ENCODE data around the gene PTK7.
"Not testable (repeated sequence)": the region's sequence is repeated elsewhere in the genome, so short reads cannot be mapped to it uniquely, and the experiment has no call there.

The PTK7 gene

GRCh38 chr6:43128926-43129325 lies 52.8 kb downstream of the PTK7 start:
- DNase-seq = no peak
- intact Hi-C loops (cut with DNase I) = no loop called here

- DNase-seq = peak in 1 of 42 donors; percentile 23
These were observed 53.5 kb downstream of the PTK7 start for GRCh38 chr6:43129434-43130194.

GRCh38 chr6:43130429-43130828 lies 54.3 kb downstream of the PTK7 start:
- intact Hi-C loops (cut with DNase I) = no loop called here
- DNase-seq = no peak

More at GRCh38 chr6:43129434-43130194, 53.5 kb downstream of the PTK7 start:
- intact Hi-C loops (cut with DNase I) = no loop called here

- DNase-seq; intact Hi-C loops (cut with DNase I): not testable (repeated sequence)
These were observed 55.3 kb downstream of the PTK7 start for GRCh38 chr6:43131379-43131778.

- intact Hi-C loops (cut with DNase I) = no loop called here
- no peak for DNase-seq
These were observed 62.2 kb downstream of the PTK7 start for GRCh38 chr6:43138267-43138666.

GRCh38 chr6:43139973-43140372 lies 63.9 kb downstream of the PTK7 start:
- DNase-seq = not testable (repeated sequence)
- intact Hi-C loops (cut with DNase I) = loop anchor here (5.0 kb wide), 1 partner anchor 238 kb away; no protein-coding TSS in a partner anchor

- intact Hi-C loops (cut with DNase I) = loop anchor here (5.0 kb wide), 1 partner anchor 239 kb away; no protein-coding TSS in a partner anchor
- DNase-seq = no peak
These were observed 65.5 kb downstream of the PTK7 start for GRCh38 chr6:43141644-43142043.

- DNase-seq = no peak
- intact Hi-C loops (cut with DNase I) = loop anchor here (5.0 kb wide), 1 partner anchor 240 kb away; no protein-coding TSS in a partner anchor
These were observed 66.0 kb downstream of the PTK7 start for GRCh38 chr6:43142101-43142500.

GRCh38 chr6:43143235-43144128 lies 67.4 kb downstream of the PTK7 start:
- peak; percentile 65 to 90 (median 80) for DNase-seq
- intact Hi-C loops (cut with DNase I) = loop anchor here (5.0 kb wide), 1 partner anchor 241 kb away; no protein-coding TSS in a partner anchor

GRCh38 chr6:43144879-43145278 lies 68.8 kb downstream of the PTK7 start:
- no peak for DNase-seq
- intact Hi-C loops (cut with DNase I) = loop anchor here (5.0 kb wide), 1 partner anchor 243 kb away; no protein-coding TSS in a partner anchor

GRCh38 chr6:43146261-43146660 lies 70.1 kb downstream of the PTK7 start:
- DNase-seq = no peak
- intact Hi-C loops (cut with DNase I) = no loop called here

GRCh38 chr6:43146709-43147688 lies 70.9 kb downstream of the PTK7 start:
- intact Hi-C loops (cut with DNase I) = no loop called here
- no peak for DNase-seq

- no peak for DNase-seq
- intact Hi-C loops (cut with DNase I) = no loop called here
These were observed 71.8 kb downstream of the PTK7 start for GRCh38 chr6:43147691-43148477.

- intact Hi-C loops (cut with DNase I) = no loop called here
- DNase-seq = no peak
These were observed 73.2 kb downstream of the PTK7 start for GRCh38 chr6:43149265-43149664.

- intact Hi-C loops (cut with DNase I) = no loop called here
- no peak for DNase-seq
These were observed 74.1 kb downstream of the PTK7 start for GRCh38 chr6:43150051-43150751.

GRCh38 chr6:43159599-43159998 lies 83.5 kb downstream of the PTK7 start:
- intact Hi-C loops (cut with DNase I) = no loop called here
- DNase-seq = no peak

- no peak for DNase-seq
- intact Hi-C loops (cut with DNase I) = no loop called here
These were observed 87.8 kb downstream of the PTK7 start for GRCh38 chr6:43163899-43164298.

Data from head of caudate nucleus (tissue), 42 donors.